SK-N-SH treated with all-trans-retinoic acid at 6 μM for 48 hours (cell line): ENCODE results near the gene ARHGEF10L.

Experiments
- ISL1 ChIP-seq: fragments of 250-450 bp; sonication (Bioruptor Pico); IDR thresholded peaks from 2 replicates; pipeline ENCODE4 v2.1.2; 2022; ENCODE audit warnings: mild to moderate bottlenecking, moderate library complexity
- OSR1 ChIP-seq: fragments of 250-450 bp; sonication (Bioruptor Pico); IDR thresholded peaks from 2 replicates; pipeline ENCODE4 v1.8.0; 2022; ENCODE audit warnings: moderate library complexity, mild to moderate bottlenecking, inconsistent platforms
- RARB ChIP-seq: fragments of 250-450 bp; sonication (Bioruptor Pico); IDR thresholded peaks from 2 replicates; pipeline ENCODE4 v1.8.0; 2021; ENCODE audit warnings: mild to moderate bottlenecking, moderate library complexity
- TCF4 ChIP-seq: fragments of 250-450 bp; sonication (Bioruptor Pico); IDR thresholded peaks from 2 replicates; pipeline ENCODE4 v1.8.0; 2021; ENCODE audit warnings: mild to moderate bottlenecking, moderate library complexity, borderline replicate concordance
- ZC3H10 ChIP-seq: fragments of 250-450 bp; sonication (Bioruptor Pico); IDR thresholded peaks from 2 replicates; pipeline ENCODE4 v1.5.1; 2021; ENCODE audit warnings: mild to moderate bottlenecking, moderate library complexity
- ZFP3 ChIP-seq: fragments of 250-450 bp; sonication (Bioruptor Pico); IDR thresholded peaks from 2 replicates; pipeline ENCODE4 v1.5.0; 2020; ENCODE audit warnings: mild to moderate bottlenecking, moderate library complexity
- ZFP30 ChIP-seq: fragments of 450-650 bp; formaldehyde crosslinking; IDR thresholded peaks from 2 replicates; pipeline ENCODE4 v1.5.0; 2022; ENCODE audit warnings: mild to moderate bottlenecking, moderate library complexity
- ZNF8 ChIP-seq: fragments of 450-650 bp; formaldehyde crosslinking; IDR thresholded peaks from 2 replicates; pipeline ENCODE4 v1.5.0; 2020; ENCODE audit warnings: mild to moderate bottlenecking, moderate library complexity
- TF ChIP-seq, protein P1 (sequence below): fragments of 250-450 bp; sonication (Bioruptor Pico); IDR thresholded peaks from 2 replicates; pipeline ENCODE4 v1.8.0; 2020; ENCODE audit warnings: mild to moderate bottlenecking, moderate library complexity, borderline replicate concordance

DNA sequence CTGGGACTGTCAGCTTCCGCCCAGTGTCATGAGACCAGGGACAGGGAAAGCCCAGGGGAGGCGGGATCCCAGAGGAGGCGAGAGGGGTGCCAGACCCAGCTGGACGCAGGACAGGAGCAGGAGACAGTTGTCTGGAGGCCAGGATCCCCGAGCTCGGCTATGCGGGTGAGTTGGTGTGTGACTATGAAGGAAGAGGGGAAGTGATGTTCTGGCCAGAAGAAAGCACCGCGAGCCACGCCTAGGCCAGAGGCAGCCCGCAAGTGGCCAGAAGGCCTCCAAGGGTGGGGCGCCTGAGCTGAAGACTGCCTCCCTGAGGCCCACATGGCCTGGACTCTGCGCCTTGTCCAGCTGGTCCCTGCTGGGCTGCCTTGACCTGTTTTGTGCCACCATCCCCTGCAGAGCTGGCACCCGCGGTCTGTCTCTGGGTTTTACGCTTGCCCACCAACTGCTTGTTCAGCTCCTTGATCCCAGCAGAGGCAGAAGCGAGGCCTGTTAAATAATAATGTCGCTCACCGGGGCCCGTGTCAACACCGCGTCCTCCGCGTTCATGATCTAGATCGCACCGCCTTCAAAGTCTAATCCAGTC is 130.5 kb downstream of the ARHGEF10L start:
- no peak for TF ChIP-seq ZNF8 (CRISPR knock-in tag)
- no peak for TF ChIP-seq ZC3H10 (CRISPR knock-in tag)
- no peak for TF ChIP-seq RARB
- TF ChIP-seq TCF4 (CRISPR knock-in tag), result no peak
- TF ChIP-seq, protein P1, sequence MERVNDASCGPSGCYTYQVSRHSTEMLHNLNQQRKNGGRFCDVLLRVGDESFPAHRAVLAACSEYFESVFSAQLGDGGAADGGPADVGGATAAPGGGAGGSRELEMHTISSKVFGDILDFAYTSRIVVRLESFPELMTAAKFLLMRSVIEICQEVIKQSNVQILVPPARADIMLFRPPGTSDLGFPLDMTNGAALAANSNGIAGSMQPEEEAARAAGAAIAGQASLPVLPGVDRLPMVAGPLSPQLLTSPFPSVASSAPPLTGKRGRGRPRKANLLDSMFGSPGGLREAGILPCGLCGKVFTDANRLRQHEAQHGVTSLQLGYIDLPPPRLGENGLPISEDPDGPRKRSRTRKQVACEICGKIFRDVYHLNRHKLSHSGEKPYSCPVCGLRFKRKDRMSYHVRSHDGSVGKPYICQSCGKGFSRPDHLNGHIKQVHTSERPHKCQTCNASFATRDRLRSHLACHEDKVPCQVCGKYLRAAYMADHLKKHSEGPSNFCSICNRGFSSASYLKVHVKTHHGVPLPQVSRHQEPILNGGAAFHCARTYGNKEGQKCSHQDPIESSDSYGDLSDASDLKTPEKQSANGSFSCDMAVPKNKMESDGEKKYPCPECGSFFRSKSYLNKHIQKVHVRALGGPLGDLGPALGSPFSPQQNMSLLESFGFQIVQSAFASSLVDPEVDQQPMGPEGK (CRISPR knock-in tag), result no peak
- no peak for TF ChIP-seq OSR1 (CRISPR knock-in tag)
- TF ChIP-seq ZFP3, result no peak
- no peak for TF ChIP-seq ZFP30 (CRISPR knock-in tag)
- no peak for TF ChIP-seq ISL1 (CRISPR knock-in tag)
